GM12892 (cell line): ENCODE results near the gene SHROOM3.

Experiments
- POLR2AphosphoS5 ChIP-seq: IDR thresholded peaks from 2 replicates; pipeline ENCODE4 v1.6.1; 2011; ENCODE audit warnings: low read depth, low read length, control low read depth
- TAF1 ChIP-seq: IDR thresholded peaks from 2 replicates; pipeline ENCODE4 v1.6.1; 2011; ENCODE audit warnings: low read depth, mild to moderate bottlenecking, control low read depth, low read length, borderline replicate concordance

DNA sequence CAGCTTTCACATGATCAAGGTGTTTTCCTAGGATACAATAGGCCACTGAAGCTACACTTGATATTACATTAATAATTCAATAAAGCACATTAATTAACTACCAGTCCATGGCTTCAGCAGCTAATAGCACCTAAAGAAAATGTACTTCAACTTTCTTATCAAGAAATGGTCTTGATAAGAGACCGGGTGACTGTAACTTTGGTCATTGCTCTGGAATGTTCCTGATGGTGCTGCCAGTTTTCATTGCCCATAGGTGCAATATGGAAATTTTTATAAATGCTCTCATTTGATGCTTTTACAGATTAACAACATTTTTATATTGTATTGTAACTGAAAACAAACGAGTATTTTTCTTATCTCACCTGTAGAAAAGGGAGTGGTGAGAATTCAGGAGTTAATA lies 165.4 kb downstream of the SHROOM3 start:
- no peak for TF ChIP-seq TAF1
- TF ChIP-seq POLR2AphosphoS5 = no peak
